ENCODE data around the gene AAMP.
"Not testable (repeated sequence)": the region's sequence is repeated elsewhere in the genome, so short reads cannot be mapped to it uniquely, and the experiment has no call there.

Gene AAMP

DNA sequence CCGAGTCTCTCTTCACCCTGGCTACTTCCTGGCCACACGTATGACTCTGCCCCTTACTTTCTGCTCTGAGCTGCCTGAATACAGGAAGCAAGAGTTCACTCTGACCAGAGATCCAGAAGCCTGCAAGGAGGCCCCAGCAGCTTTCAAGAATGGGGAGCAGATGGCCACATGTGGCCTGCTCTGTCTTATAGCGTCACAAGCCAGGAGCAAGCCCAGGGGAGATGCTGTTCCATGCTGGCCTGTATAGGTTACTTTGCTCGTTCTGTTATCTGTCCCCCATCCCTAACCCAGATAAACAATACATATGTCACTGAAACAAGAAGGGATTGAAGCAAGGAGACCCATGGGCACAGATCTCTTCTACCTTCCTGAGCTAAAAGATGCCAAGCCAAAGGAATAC is 4.6 kb upstream of the AAMP start:
- no peak for DNase-seq (ENCODE audit: low read depth, low spot score)

DNA sequence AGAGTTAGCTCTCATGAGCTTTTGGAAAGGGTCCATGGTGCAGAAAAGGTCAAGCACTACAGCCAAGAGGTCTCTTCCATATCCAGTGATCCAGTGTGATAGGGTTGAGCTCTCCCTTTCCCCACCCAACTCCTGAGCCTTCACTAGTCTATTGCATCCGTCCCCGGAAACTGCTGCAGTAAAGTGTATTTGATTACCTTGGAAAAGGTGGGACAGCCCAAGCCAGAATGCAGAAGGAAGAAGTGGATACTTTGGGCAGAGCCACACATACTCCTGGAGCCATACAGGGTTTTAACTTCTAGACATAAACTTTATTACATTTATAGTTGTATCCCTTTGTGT is 3.9 kb upstream of the AAMP start:
- no peak for DNase-seq (ENCODE audit: low read depth, low spot score)

DNA sequence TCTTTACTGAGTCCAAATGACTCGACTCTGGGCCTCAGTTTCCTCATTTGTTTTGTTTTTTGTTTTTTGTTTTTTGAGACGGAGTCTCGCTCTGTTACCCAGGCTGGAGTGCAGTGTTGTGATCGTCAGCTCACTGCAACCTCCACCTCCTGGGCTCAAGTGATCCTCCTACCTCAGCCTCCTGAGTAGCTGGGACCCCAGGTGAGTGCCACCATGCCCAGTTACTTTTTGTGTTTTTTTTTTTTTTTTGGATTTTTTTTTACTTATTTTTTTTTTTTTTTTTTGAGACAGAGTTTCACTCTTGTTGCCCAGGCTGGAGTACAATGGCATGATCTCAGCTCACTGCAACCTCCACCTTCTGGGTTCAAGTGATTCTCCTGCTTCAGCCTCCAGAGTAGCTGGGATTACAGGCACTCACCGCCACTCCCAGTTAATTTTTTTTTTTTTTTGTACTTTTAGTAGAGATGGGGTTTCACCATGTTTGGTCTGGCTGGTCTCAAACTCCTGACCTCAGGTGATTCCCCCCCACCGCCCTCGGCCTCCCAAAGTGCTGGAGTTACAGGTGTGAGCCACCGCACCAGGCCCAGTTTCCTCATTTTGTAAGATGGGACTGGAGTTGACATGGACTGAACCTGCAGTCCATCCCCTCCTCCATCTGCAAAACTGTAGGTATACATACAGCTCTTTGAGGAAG is 3.4 kb upstream of the AAMP start:
- DNase-seq (ENCODE audit: low read depth, low spot score) = not testable (repeated sequence)

DNA sequence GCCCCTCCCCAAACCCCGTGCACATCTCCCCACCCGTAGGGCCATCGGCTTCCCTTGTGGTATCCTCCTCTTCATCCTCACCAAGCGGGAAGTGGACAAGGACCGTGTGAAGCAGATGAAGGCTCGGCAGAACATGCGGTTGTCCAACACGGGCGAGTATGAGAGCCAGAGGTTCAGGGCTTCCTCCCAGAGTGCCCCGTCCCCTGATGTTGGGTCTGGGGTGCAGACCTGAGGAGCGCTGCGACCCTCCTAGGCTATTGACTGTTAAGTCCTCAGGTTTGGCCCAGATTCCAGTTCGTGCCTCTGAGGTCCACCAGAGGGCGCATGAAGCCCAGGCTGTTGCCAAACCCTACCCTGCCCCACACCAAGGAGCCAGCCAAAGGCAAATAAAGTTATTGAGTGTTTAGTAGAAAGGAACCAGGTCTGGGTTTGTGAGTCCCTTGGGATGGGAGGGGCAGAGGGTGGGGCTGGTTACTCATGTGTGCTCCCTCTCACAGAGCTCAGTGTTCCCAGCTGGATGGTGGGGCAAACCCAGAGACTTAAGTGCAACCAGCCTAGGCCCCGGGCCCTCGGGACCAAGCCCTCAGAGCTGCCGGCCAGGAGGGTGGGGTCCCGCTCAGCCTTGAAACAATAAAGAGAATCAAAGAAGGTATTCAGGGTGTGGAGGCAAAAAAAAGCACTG is 2.7 kb upstream of the AAMP start:
- peak; percentile 42 for DNase-seq (ENCODE audit: low read depth, low spot score)

DNA sequence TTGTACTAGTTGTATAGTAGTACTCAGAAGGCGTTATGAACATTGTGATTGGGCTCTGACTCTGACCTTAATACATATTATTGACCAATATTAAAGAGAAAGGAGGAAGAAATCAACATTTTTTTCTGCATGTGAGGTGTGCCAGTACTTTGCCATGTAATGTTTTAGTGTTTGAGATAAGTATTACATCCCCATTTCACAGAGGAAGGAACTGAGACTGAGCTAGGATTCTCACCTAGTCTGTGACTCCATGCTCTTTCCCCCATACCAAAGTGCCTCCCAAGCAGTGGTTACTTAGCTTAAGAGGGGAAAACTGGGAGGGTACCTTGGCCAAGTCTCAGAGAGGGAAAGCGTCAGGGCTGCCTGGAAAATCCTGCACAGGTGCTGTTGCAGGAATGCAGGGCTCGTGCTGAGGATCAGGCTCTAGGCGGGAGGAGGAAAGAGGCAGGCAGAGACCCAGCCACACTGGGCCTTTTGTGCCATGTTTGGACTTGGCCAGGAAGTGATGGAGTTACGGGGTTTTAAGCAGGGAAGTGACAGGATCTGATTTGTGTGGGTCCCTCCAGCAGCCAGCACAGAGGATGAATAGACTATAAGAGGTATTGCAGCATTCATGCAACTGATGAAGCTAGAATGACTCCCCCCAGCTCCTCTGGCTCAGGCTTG is 2.1 kb upstream of the AAMP start:
- no peak for DNase-seq (ENCODE audit: low read depth, low spot score)

DNA sequence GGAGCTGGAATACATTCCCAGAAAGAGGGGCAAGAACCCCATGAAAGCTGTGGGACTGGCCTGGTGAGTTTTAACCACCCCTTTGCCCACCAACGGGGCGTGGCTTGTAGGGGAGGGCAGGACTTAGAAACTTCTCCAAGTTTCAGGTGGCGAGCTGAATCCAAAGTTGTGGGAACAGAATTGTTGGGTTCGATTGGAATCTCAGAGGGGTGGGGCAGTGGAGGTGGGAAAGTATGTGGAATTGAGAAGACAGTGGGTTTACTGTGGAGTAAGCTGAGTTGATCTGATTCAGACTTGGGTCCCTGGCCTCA is 1.5 kb upstream of the AAMP start:
- no peak for DNase-seq (ENCODE audit: low read depth, low spot score)

DNA sequence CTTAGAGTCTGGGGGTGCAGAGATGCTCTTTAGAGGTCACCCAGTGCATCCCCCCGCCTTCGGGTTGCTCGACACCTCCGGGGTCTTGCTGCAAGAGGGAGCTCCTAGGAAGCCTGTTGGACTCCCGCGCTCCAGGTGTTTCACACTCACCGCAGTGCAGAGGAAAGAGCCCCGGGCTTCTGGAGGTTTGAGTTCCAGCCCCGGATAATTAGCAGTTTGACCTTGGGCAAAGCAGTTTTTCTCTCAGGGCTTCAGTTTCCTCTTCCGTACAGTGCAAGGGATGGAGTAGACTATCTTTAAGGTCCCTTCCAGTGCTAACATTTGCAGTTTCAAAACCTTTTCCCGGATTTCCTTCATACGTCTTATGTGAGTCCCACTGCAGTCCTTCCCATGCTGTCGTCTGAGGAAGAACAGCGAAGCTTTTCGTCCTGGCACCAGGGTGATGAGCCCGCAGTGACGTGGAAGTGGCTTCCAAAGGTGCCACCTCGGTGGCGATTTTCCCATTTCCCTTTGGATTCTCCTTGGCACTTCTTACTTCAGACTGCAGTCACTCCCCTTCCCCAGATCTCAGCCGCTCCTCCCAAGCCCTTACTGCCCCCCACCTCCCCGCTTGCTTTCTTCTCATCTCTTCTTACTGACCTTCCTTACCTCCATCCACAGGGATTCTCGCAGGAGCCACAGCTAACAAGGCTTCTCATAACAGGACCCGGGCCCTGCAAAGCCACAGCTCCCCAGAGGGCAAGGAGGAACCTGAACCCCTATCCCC is 967 bp upstream of the AAMP start:
- DNase-seq (ENCODE audit: low read depth, low spot score) = no peak

DNA sequence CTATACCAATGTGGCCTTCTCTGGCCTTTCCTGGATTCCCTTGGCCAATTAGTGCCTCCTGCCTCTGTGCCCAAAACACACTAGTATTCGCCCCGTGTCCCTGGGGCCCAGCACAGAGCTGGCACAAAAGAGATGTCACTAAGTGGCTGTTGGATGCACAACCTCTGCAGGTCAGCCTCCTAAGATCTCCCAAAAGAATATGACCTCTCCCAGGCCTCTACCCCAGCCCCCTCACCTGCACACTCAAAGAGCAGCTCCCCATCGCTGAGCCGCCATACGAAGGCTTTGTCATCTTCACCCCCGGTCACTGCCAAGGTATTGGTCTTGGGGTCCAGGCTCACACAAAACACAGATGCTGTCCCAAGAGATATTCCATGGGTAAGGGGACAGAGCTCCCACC is 2.7 kb downstream of the AAMP start:
- DNase-seq (ENCODE audit: low read depth, low spot score) = no peak

DNA sequence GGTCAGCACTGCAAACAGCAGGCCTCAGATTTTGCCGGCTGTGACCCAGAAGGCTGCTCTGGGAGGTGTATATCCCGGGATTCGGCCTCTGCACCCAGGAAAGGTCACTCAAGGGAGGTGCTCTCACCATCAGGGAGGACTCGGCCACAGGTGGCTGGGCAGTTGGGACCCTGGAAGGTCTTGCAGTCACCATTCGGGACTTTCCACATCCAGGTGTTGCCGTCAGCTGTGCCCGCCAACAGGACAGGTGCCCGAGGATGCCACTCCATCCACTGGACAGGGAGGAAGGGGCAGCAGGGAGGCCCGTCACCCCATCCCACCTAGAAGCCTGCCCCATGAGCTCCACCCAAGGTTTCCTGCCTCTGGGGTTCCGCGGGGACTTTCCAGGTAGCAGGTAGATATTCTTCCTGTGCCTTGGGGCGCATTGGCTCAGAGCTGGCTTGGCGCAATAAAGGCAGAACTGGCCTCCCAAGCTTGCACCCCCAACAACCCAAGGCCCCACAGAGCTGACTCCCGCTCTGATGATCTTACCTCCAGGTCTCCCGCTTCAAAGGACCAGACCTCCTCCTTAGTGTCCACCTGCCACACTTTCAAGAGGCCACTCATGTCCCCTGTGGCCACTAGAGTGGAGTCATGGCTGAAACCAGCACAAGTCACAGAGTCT is 3.5 kb downstream of the AAMP start:
- no peak for DNase-seq (ENCODE audit: low read depth, low spot score)

DNA sequence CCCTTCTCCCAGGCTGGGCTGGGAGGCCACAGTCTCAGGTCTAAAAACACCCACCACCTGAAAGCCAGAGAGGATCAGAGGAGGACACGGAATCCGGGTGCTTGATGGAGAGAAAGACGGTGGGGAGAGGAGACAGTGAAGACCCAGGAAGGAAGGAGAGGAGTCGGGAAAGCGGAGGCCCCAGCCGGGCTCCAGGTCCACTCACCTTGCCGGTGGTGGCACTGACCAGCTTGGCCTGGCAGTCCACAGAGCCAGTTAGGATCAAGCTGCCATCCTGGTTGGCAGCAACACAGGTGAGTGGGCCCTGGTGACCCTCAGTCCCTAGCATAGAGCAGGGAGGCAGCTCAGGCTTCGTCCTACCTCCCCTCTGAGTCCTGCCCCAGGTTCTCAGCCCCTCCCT is 4.3 kb downstream of the AAMP start:
- DNase-seq (ENCODE audit: low read depth, low spot score) = no peak

DNA sequence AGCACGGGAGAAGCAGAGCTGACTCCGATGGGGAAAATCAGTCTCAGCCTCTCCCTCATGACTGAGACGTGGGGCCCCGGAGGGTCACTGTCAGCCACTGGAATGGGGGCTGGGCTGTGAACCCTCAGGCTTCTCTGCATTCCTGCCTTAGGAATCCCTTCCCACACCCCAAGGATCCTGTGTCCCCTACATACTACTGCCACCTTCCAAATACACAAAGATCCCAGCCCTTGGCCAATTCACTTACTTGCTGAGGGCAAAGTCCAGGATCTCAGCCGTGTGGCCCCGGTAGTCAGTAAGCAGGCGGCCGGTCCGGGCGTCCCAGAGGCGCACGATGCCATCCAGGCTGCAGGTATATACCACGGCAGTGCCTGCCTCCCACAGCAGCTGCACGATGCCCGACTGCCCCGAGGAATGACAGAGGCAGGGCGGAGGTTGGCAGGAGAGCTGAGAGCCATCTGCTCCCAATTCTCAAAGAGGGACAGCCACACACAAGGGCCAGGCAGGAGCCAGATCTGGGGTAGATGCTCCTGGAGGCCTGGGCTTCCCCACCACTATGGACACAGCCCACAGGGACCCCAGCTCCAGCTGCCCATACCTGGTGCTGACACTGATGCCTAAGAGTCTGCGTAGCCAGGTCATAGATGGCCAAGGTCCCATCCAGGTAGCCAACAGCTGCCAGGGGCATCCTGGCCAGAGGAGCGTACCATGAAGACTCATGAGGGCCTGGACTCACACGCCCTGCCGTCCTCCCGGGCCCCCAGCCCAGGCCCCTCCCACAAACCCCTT is 5.0 kb downstream of the AAMP start:
- DNase-seq (ENCODE audit: low read depth, low spot score) = no peak

DNA sequence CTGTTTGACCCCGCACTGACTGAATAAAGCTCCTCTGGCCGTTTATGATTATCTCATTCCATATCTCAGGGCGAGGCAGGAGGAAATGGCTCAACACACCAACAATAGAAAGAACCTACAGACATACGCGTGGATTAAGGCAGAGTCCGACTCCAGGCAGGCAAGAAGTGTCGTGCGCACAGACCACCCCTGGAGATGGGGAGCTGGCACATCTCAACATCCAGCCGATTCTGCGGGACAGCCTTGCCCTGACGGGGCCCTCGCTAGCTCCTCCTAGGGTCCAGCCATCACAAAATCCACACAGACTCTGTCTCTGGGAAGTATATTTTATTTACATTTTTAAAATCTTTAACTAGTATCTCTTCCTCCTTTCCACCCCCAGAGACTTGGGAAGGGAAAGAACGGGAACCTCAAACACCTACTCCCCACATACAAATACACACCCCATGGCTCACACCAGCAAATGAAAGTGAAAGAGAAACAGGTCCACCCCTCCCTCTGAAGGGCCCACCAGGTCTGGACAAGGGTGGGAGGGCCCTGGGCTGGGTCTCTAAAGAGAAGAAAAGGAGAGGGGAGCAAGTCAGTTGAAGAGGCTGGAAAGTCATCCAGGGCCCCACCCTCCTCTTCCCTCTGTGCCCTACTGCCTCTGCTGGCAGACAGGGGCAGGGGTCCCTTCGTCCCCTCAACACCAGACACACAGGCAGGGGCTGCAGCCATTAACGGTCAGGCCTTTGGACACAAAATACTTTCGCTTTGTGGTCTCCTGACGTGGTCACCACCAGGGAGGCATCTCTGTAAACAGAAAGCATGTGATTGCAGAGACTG is 5.9 kb downstream of the AAMP start:
- DNase-seq (ENCODE audit: low read depth, low spot score) = no peak

DNA sequence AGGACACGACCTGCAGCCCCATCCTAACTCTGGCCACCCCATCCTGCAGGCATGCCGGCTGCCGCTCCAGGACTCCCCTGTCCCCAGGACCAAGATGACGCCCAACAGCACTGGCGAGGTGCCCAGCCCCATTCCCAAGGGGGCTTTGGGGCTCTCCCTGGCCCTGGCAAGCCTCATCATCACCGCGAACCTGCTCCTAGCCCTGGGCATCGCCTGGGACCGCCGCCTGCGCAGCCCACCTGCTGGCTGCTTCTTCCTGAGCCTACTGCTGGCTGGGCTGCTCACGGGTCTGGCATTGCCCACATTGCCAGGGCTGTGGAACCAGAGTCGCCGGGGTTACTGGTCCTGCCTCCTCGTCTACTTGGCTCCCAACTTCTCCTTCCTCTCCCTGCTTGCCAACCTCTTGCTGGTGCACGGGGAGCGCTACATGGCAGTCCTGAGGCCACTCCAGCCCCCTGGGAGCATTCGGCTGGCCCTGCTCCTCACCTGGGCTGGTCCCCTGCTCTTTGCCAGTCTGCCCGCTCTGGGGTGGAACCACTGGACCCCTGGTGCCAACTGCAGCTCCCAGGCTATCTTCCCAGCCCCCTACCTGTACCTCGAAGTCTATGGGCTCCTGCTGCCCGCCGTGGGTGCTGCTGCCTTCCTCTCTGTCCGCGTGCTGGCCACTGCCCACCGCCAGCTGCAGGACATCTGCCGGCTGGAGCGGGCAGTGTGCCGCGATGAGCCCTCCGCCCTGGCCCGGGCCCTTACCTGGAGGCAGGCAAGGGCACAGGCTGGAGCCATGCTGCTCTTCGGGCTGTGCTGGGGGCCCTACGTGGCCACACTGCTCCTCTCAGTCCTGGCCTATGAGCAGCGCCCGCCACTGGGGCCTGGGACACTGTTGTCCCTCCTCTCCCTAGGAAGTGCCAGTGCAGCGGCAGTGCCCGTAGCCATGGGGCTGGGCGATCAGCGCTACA is 7.0 kb downstream of the AAMP start:
- DNase-seq (ENCODE audit: low read depth, low spot score) = no peak

DNA sequence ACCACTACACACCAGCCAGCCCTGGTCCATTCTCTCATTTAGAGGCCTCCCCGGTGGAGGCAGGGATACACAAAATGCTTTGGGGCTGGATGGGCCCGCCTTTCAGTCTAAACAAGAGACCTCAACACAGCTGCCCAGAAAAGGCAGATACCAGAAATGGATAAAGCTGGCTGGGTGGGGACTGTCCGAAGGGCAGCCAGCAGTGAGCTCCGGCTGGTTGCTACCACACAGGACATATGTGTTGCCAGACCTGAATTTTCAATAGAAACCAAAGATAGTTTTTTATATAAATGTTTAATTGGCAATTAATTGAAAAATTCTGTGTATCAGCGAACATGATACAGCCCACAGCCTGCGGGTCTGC is 7.7 kb downstream of the AAMP start:
- no peak for DNase-seq (ENCODE audit: low read depth, low spot score)

DNA sequence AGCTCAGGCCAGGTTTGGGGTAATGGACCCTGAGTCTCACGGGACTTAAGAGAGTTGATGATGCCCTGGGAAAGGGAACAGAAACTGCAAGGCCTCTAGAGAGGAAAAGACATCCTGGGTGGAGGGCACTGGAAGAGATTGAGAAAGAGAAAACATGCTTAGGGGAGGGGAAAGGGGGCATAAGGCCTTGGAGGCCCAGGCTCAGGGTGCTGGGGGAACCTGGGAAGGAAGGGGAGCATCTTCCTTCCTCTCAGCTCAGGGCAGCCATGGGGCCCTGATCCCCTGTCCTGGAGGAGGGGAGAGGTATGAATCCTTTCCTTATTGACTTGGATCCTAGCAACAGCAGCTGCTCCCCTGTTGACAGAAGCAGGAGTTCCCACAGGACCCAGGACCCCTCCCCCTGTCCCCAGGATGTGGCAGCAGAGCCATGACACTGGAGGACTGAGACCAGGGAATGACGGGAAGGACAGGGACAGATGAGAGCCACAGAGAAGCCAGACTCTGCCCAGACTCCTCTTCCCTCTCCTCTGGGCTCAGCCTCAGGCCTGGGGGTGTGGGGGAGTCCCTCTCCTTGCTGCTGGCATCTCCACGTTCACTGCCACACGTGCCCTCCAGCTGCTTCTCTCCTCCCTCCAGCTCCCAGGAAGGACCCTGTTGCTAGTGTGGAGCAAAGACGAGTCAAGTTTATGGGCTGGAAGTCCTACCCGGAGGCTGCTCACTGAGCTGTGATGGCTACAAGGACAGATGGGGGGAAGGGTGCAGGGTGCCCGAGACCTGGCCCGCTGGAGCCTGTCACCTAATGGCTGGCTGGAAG is 8.3 kb downstream of the AAMP start:
- no peak for DNase-seq (ENCODE audit: low read depth, low spot score)

DNA sequence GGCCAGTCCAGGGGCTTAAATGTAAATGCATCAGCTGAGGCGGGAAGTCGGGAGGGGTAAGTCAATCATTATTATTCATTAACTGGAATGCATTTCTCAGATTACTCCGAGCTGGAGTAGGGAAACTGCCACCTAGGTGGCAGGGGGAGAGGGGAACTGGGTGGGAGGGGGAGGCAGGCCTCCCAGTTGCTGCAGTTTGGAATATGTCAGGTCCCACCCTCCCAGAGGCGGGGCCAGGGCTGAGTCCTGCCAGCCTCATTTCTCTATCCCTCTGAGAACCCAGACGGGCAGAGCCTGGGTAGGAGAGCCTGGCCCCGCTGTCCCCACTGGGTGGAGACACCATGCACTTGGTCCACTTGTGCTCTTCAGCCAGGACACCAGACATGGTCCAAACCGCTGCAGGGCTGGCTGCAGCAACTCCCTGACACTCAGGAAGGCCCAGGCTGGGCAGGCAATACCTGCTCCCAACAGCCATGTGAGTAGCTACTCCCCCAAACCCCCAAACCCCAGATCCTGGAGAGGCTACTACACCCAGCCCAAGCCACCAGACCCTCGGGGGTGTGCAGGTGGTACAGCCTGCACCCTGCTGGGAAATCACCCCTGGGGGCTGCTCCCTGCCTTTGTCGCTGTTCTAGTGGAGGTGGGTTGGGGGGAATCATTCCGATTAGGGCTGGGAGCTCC is 9.1 kb downstream of the AAMP start, which contains the start of gene GPBAR1:
GPBAR1 (plus strand) TSS at position 274 of the 681 bp plus-strand sequence. CDS start 1,710 bp downstream, outside the sequence.
- DNase-seq (ENCODE audit: low read depth, low spot score) = no peak

DNA sequence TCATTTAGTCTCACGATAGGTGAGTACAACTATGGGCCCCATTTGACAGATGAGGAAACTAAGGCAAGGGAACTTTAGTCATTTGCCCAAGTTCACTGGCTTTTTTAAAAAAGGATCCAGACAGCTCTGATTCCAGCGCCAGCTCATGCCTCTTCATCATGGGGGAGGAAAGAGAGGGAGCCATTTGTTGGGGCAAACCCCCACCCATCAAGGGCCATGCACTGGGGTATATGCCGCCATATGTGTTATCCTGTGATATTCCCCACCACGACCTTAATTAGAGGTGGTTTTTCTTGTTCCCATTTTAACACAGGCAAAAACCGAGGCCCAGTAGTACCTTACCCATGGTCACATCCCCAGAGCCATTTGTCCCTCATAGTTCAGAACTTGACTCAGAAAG is 9.8 kb downstream of the AAMP start:
- no peak for DNase-seq (ENCODE audit: low read depth, low spot score)

Measured in activated naive CD8-positive, alpha-beta T cell treated with anti-CD3 and anti-CD28 coated beads, Interleukin-2, amount 50 U/mL, for 16 hours (primary cell).